ENCODE results near the gene THSD4. TPM values are rescaled to one million over a fixed set of nuclear protein-coding genes. Genes with fewer than 3 reads are reported as not detected.

Gene THSD4
- total RNA-seq, 2 donors from 2014 or later: 39.8 to 68.3 TPM

DNA sequence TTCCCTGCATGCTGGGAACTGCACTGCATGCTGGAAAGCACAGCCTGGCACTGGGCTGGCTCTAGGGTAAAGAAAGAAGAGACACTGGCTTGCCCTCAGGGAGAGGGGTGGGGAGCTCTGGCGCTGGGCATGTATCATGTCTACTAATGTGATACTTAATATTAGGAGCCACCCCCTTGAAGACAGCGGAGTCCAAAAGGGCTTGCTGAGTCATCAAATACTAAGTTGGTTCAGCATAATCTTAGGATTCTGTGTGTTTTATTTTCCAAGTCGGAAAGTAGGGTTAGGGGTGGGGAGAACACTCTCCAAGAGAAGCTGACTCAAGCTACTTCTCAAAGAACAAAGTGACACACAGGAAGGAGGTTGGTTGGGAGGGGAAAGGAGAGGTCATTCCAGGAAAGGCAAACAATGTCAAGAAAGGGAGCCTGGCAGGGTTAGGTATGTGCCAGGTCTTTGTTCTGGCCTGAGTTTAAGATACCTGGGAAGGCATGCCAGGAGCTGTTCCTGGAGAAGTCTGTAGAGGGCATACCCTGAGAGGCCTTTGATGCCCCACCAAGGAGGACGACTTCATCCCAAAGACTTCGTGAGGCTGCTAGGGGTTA, 457.3 kb downstream of the THSD4 start:
- intact Hi-C loops (cut with DNase I): loop anchor here in 1 of 2 donors (10.0 kb wide), 1 partner anchor 162 kb away; no protein-coding TSS in a partner anchor
- peak; percentile 30 to 70 for ATAC-seq
- no peak for DNase-seq

DNA sequence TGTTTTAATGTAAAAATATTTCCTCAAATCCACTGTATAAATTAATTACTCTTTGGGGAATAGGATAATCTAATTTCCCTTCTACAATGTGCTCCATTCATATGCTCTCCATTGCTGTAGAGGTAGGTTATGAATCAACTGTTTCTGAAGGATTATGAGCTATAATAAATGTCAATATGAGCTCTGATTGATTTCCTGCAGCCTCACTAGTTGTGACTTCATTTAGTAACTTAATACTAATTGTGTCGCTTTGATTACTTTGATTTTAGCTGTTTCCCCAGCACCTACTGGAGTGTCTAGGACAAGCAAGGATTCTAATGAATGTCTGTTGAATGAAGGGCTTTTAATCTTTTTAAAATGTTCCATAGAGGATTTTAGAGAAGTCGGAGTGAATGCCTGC, 458.3 kb downstream of the THSD4 start:
- intact Hi-C loops (cut with DNase I): loop anchor here in 1 of 2 donors (10.0 kb wide), 1 partner anchor 161 kb away; no protein-coding TSS in a partner anchor
- no peak for ATAC-seq

DNA sequence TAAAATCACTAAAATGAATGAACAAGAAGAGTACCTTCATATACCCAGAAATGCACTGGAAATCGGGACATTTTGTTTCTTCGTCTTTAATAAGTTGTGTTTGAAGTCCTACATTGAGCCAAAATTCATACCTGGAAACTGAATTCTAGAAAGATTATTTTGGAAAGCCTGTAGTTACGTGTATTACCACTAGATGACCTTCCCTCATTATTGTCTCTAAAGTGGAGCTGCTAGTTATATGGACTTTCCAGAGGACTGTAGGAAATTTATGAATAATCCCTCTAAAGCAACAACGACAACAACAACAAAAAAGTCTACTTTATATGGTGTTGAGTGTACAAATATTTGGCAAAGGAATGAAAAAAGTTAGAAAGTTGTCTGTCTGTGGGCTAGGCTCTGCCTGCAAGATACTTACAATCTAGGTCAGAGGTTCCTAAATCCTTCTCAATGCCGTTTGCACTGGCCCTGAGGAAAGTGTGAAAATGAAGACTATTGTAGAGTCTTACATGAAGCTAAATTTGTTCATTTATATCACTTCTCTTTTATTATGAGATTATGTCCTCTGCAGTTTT, 460.3 kb downstream of the THSD4 start:
- DNase-seq: no peak
- ATAC-seq: no peak
- intact Hi-C loops (cut with DNase I): loop anchor here in 1 of 2 donors (10.0 kb wide), 1 partner anchor 159 kb away; no protein-coding TSS in a partner anchor

More for the DNA sequence above, 458.3 kb downstream of the THSD4 start:
- no peak for DNase-seq

DNA sequence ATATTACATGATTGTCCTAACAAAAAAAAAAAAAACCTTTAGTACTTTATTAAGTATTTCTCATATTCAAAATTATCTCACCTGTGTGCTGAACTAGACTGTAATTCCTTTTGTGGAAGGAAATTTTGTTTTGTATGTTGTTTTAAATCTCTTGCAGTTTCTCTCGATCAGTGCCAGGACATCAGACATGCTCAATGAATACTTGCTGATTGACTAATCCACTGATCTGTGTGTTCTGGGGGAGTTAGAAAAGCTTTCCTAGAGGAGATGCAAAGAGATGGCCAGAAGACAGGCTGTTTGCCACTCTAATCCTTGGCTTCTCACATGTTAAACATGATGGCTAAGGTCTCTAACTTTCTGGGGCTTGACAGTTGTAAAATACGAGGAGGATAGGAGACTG, 461.8 kb downstream of the THSD4 start:
- no peak for ATAC-seq
- intact Hi-C loops (cut with DNase I): loop anchor here in 1 of 2 donors (10.0 kb wide), 1 partner anchor 158 kb away; no protein-coding TSS in a partner anchor

DNA sequence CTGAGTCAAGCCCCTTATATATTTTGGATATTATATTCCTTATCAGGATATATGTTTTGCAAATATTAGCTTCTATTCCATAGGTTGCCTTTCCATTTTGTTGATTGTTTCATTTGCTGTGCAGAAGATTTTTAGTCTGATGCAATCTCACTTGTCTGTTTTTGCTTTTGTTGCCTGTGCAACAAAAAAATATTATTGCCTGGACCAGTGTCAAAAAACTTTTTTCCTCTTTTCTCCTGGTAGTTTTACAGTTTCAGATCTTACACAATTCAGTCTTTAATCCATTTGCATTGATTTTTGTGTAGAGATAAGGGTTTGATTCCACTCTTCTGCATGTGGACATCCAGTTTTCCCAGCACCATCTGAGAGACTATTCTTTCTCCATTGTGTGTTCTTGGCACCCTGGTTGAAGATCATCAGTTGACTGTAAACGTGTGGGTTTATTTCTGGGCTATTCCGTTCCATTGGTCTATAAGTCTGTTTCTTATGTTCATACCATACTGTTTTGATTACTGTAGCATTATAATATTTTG, 466.2 kb downstream of the THSD4 start:
- ATAC-seq (no peak), DNase-seq (no peak)
- intact Hi-C loops (cut with DNase I): no loop called here

More for the DNA sequence above, 461.8 kb downstream of the THSD4 start:
- DNase-seq: no peak

DNA sequence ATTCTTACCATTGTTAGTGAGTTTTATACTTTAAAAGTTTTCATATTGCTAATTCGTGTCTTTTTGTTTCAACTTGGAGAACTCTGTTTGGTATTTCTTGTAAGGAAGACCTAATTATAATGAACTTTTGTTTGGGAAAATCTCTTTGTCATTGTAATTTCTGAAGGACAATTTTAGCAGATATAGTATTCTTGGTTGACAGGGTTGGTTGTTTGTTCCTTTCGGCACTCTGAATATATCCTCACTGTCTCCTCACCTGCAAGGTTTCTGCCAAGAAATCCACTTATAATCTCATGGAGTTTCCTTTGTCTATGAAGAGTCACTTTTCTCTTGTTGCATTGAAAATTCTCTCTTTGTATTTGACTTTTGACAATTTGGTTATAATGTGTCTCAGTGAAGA, 469.9 kb downstream of the THSD4 start:
- no peak for ATAC-seq
- intact Hi-C loops (cut with DNase I): no loop called here
- no peak for DNase-seq

DNA sequence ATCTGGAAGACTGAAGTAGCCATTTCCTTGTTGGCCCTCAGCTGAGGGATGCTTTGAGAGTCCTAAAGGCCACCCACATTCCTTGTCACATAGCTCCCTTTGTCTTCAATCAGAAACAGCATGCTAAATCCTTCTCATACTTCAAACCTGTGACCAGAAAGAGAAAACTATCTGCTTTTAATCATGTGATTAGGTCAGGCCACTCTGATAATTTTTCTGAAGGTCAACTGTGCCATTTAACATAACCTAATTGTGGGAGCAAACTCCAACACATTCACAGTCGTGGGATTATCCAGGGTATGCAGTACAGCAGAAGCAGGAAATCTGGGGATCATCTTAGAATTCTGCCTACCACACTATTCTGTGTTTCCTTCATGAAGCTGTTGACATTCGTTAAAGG, 471.2 kb downstream of the THSD4 start:
- intact Hi-C loops (cut with DNase I): no loop called here
- no peak for DNase-seq
- ATAC-seq: no peak

DNA sequence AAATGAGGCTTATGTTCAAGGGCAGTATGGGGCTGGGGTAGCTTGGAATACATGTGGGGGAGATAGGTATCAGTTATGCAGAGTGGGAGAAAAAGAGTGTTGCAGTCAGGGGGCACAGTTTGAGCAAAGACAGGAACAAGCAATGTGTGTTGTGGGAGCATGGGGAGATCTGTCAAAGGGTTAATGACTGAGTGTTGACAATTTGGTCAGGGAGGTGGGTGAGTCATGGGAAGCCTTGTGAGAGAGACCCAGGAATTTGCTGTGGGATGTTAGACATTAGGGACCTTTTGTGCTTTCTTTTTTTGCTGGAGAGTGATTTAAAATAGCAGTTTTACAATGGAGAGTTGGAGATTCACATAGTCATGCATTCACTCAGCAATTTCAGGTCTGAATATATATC, 473.5 kb downstream of the THSD4 start:
- ATAC-seq: no peak
- no peak for DNase-seq
- intact Hi-C loops (cut with DNase I): no loop called here

DNA sequence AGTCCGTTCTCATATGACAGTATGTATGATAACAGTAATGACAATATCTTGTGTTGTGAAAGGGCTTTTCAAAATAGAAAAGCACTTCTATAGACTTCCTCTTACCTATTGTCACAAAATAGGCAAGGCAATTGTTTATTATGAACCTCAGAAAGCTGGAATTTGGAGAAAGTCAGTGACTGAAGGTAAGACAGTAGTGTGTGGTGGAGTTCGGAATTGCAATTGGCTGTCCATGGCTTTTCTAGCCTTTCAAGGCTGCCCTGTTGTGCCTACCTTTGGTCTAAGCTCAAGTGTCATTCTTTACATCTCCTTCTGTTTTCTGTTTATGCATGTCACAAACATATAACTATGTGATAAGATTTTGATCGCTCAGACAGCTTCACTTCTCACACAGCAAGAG, 475.8 kb downstream of the THSD4 start:
- intact Hi-C loops (cut with DNase I): no loop called here
- no peak for ATAC-seq
- no peak for DNase-seq

DNA sequence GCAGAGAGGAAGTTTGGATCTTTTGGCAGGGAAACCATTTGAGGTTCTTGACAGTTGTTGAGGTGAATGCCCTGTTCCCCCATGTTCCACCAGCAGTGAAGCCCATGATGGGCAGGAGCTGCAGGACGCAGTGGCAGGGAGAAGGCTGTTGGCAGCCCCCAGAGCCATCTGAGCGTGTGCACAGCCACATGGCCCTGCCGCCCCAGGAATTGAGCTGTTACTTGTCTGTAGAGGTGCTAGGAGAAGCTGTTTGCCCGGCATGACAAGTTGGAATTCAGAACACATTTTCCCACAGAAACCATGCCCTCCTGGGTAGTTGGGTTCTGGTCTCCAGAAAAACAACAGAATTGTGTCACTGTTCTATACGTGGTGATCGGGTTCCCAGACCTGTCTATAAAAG, 476.9 kb downstream of the THSD4 start:
- ATAC-seq: peak; percentile 51 to 72

DNA sequence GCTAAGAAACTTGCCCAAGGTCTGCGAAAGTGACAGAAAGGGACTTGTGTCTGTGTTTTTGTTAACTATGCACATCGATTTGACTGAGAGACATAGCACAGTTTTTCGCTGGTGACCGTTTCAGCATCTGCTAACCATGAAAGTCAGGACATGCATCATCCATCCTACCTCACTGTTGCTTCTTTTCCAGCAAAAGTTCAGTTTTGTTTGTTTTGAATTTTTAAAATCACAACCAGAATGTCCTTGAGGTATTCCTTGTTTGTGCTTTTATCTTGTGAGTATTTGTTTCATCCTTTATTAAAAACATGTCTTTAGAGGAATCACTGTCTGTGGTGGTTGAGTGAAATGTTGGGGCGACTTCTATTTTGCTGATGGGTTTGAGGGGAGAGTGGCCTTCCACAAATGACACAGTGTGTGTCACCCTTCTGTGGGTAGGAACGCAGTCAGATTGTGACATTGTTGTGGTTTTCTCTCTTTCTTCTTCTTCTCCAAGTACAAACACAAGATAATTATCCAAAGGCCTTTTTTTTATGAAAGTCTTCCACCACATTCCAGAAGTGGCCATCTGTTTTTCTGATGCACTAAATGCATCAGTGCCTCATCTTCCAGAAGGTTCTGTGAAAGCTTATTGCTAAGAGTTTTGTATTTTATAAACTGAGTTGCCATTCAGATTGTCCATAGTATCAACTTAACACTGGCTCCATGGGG, 480.7 kb downstream of the THSD4 start:
- DNase-seq (no peak), ATAC-seq (no peak)
- intact Hi-C loops (cut with DNase I): no loop called here

More for the DNA sequence above, 476.9 kb downstream of the THSD4 start:
- no peak for DNase-seq
- intact Hi-C loops (cut with DNase I): no loop called here

DNA sequence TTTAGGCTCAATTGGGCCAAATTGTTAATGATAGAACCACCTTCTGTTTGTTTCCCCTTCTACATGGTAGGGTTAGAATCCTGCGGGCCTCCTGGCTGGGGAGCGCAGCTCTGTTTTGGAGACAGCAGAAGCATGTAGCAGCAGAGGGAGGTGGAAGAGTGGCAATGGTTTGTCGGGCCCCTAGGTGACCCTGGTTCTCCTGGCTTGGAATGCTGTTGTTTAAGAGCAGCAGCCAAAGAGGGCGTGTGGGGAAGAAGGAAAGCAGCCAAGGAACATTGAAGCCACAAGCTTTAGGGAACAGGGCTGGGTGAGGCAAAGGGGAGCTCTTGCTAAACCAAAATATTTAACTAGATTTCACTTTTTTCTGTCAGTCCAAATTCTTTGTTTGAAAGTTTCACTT, 481.4 kb downstream of the THSD4 start:
- DNase-seq (peak; percentile 62), ATAC-seq (peak; percentile 65 to 86)
- intact Hi-C loops (cut with DNase I): no loop called here

DNA sequence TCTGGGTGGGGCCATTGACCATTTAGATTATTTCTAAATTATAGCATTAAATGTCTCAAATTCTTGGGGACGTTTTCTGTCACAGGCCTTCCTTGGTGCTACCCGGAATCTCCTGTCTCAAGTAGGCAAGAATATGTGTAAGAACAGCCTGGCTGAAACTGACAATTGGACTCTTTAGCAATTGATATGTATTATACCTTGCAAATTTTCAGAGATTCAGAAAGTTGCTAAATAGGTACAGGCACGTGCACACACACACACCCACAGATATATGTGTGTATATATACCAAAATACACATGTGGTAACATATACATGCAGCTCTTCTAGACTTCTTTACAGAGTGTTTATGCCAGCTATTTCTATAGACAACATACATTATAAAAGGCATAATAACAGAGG, 481.9 kb downstream of the THSD4 start:
- ATAC-seq (no peak), DNase-seq (no peak)
- intact Hi-C loops (cut with DNase I): no loop called here

DNA sequence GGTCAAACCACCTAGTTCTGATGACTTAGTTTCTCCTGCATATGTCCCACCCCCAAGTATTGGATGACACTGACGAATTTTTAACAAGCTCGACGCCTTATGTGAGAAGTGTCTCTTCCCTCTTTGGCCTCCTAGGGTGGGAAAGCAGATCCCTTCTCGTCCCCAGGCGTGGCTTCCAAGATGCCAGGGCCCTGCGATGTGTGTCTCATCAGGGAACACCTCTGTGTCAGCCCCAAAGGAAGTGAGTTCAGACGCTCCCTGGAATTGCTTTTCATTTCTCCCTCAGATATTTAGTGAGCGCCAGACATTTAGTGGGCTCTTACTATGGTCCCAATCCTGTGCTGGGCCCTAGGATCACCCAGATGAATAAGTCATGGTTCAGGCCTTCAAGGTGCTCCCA, 482.4 kb downstream of the THSD4 start:
- intact Hi-C loops (cut with DNase I): no loop called here
- DNase-seq (no peak), ATAC-seq (peak; percentile 38 to 57)

DNA sequence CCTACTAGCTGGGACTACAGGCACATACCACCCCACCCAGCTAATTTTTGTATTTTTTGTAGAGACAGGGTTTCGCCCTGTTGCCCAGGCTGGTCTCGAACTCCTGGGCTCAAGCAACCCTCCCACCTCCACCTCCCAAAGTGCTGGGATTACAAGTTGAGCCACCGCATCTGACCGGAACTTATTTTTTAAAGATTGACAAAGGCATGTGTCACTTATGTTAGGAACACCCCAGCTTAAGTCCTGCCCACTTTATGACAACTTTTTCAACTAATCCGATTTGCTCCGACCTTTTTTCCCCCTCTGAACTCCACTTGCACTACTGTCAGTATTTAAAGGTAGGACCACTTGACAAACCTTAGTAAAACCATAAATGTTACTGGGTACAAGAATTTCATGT, 483.5 kb downstream of the THSD4 start:
- no peak for DNase-seq
- intact Hi-C loops (cut with DNase I): no loop called here

DNA sequence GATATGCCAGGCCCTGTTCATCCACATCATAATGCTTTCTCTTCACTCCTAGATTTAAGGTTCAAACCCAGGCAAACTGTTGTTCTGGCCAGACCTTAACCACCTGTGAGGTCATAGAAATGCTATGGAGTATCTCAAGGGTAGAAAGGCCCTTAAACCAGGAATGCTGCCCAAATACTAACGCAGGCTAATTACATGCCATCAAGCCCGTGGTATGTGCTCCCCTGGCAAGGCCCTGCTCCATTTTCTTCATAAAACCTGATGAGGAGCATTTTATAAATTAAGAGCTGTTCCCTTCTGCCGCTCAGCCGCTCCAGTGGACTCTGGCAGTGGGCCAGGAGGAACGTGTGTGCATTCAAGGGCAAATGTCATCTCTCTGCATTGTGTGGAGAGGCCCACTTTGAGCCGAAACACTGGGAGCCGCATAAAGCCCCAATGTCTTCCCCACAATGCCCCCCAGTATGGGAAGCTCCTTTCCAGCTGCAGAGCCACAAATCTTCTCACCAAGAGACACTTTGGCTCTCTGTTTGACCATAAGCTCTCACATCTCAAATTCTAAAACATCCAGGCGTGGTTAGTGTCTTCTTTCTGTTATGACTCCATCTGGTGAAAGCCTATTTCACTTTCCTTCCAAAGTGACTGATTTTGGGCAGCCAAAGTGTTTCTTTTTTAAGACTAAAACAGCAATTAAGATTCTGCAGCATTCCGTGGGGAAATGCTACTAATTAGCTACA, 484.3 kb downstream of the THSD4 start:
- intact Hi-C loops (cut with DNase I): no loop called here
- peak; percentile 41 for DNase-seq
- no peak for ATAC-seq

More for the DNA sequence above, 483.5 kb downstream of the THSD4 start:
- ATAC-seq: no peak

DNA sequence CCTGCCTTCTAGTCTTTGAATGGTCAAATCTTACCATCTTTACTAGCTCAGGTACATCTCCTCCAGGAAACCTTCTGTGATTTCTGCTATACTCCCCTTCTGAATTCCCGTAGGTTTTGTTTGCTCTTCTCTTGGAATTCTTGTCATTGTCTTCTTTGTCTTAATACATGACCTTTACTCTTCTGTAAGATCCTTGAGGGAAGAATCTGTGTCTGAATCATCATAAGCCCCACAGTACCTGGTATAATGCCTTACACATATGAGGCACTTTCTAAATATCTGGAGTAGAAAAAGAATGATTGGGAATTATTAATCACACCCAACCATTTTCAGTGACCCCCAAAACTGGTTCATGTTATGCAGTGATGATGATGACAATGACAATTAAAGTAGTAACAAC, 485.0 kb downstream of the THSD4 start:
- ATAC-seq (no peak), DNase-seq (no peak)
- intact Hi-C loops (cut with DNase I): no loop called here

DNA sequence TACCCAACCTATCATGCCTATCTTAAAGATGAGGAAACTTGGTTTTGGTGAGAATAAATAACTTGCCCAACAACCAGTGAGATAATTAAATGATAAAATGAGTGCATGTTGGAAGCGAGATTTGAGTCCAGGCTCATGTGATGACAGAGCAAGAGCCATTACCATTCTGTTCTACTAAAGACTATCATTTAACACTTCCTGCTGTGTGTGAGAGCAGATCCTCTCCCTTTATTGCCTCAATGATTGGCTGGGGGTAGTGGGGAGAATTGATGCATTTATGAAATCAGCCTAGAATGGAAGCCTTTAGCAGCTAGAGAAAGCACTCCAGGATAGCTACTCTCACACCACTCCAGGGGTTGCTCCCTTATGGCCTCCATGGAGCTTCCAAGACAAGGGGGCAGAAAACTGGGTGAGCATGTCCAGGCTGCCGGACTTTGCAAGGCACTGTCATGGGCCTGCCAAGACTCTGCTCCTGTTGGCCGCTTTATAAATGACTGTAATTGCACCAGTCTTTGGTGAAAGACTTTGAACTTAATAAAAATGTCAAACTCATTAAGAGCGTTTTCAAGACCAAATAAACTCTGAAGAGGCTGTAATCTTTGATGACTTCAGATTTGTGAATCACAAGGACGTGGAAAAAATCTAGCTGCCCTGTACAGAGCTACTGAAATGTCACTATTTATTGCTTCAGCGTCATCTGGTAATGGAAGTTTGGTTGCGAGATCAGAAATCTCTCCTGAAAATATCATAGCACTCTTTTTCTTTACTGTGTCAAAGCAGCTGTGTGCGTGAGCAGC, 486.0 kb downstream of the THSD4 start:
- intact Hi-C loops (cut with DNase I): no loop called here
- DNase-seq (no peak), ATAC-seq (no peak)

DNA sequence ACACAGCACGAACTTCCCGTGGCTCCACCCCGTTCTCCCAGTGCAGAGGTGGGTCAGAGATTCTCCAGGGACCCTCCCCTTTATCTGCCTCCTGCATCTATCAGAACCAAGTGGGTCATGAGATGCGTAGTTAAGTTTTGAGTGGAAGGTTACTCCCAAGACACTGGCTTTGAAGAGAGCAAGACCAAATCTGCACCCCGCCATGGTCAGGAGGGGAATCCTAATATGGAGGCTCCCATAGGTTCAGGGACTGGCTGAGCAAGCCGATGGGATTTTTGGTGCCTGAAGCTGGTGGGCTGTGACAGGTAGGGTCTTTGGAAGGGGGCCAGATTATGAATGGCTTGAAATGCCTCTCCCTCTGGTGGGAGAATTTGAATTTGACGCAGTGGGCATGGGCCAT, 488.1 kb downstream of the THSD4 start:
- no peak for DNase-seq
- intact Hi-C loops (cut with DNase I): no loop called here
- ATAC-seq: no peak

Data from left cardiac atrium (tissue), 4 donors.